SK-N-SH (cell line): ENCODE measurements around the gene PCSK2. TPM values are rescaled to one million over a fixed set of nuclear protein-coding genes. Genes with fewer than 3 reads are reported as not detected.

Source experiments
- CTCF ChIA-PET: fragments of 300-600, 350-600 bp; formaldehyde crosslinking; extraction: SDS; loops from one replicate; lab custom pipeline; 2021; lab: Yijun Ruan, JAX
- POLR2A ChIA-PET: fragments of 350-600 bp; sonication (Branson Sonifier 250); formaldehyde crosslinking; extraction: SDS; loops from one replicate; lab custom pipeline; 2020; ENCODE audit warnings: antibody characterized with exemption, inconsistent platforms; lab: Yijun Ruan, JAX
- DNase-seq: peaks from one replicate; pipeline ENCODE4 v3.0.0; 2012
- H2AFZ ChIP-seq: fragments of 200-600 bp; sonication (generic); 2 replicates; pipeline ENCODE4 v1.8.1; 2016; ENCODE audit warnings: antibody characterized with exemption, mild to moderate bottlenecking, low read depth
- H3F3A ChIP-seq: fragments of 200-600 bp; sonication (generic); replicated peaks from 2 replicates; pipeline ENCODE3; 2016; ENCODE audit warnings: antibody characterized with exemption, mild to moderate bottlenecking; ENCODE audit not compliant: insufficient read depth
- H3K27ac ChIP-seq, 2 experiments: fragments of 200-500 bp in 1 of 2; fragments of 200-600 bp in 1 of 2; sonication (Bioruptor generic) in 1 of 2; sonication (generic), shearing (Covaris generic) in 1 of 2; 2 replicates each; pipeline versions ENCODE4 v1.5.1 to v1.6.1; 2014 to 2016; ENCODE audit warnings: low read depth in 2 of 2, inconsistent platforms in 1 of 2, low read length in 1 of 2, mild to moderate bottlenecking in 1 of 2, mixed read lengths in 1 of 2
- H3K27me3 ChIP-seq: fragments of 200-600 bp; sonication (generic), shearing (Covaris generic); 2 replicates; pipeline ENCODE4 v1.6.1; 2016; ENCODE audit warnings: mixed run types; ENCODE audit not compliant: insufficient read depth
- H3K36me3 ChIP-seq, 2 experiments: fragments of 200-500 bp in 1 of 2; fragments of 200-600 bp in 1 of 2; sonication (Bioruptor generic) in 1 of 2; sonication (generic) in 1 of 2; replicated peaks in 1 of 2; 2 replicates each; pipeline versions ENCODE3 to v1.5.1; 2014 to 2016; ENCODE audit warnings: low read length in 1 of 2, mild to moderate bottlenecking in 1 of 2; ENCODE audit not compliant: insufficient read depth in 2 of 2, control insufficient read depth in 1 of 2
- H3K4me1 ChIP-seq, 2 experiments: fragments of 200-500 bp in 1 of 2; fragments of 200-600 bp in 1 of 2; sonication (Bioruptor generic) in 1 of 2; sonication (generic), shearing (Covaris generic) in 1 of 2; 2 replicates each; pipeline versions ENCODE4 v1.5.1 to v1.6.1; 2014 to 2016; ENCODE audit warnings: low read depth in 1 of 2, low read length in 1 of 2, mixed run types in 1 of 2; ENCODE audit not compliant: insufficient read depth in 2 of 2, control insufficient read depth in 1 of 2
- H3K4me2 ChIP-seq: fragments of 200-600 bp; sonication (generic), shearing (Covaris generic); 2 replicates; pipeline ENCODE4 v1.6.1; 2017; ENCODE audit warnings: mixed run types
- H3K4me3 ChIP-seq, 2 experiments: fragments of 200-500 bp in 1 of 2; fragments of 200-600 bp in 1 of 2; sonication (Bioruptor generic) in 1 of 2; sonication (generic), shearing (Covaris generic) in 1 of 2; 2 replicates each; pipeline versions ENCODE4 v1.5.1 to v1.8.1; 2014 to 2016; ENCODE audit warnings: low read depth in 2 of 2, inconsistent platforms in 1 of 2, low read length in 1 of 2, mild to moderate bottlenecking in 1 of 2, mixed read lengths in 1 of 2, moderate library complexity in 1 of 2
- H3K79me2 ChIP-seq: fragments of 200-600 bp; sonication (generic); 2 replicates; pipeline ENCODE4 v1.8.1; 2017; ENCODE audit warnings: mild to moderate bottlenecking; ENCODE audit not compliant: insufficient read depth
- H3K9ac ChIP-seq: fragments of 200-600 bp; sonication (generic); 2 replicates; pipeline ENCODE4 v1.6.1; 2017; ENCODE audit warnings: mixed run types
- H3K9me2 ChIP-seq: fragments of 200-600 bp; sonication (generic); 2 replicates; pipeline ENCODE4 v1.6.1; 2017; ENCODE audit warnings: mixed run types
- H3K9me3 ChIP-seq: fragments of 200-600 bp; sonication (generic); 2 replicates; pipeline ENCODE4 v1.6.1; 2017; ENCODE audit warnings: mixed run types, mild to moderate bottlenecking, moderate library complexity
- H4K20me1 ChIP-seq: fragments of 200-600 bp; sonication (generic); 2 replicates; pipeline ENCODE4 v1.6.1; 2017; ENCODE audit warnings: mild to moderate bottlenecking, mixed run types; ENCODE audit not compliant: insufficient read depth
- EP300 ChIP-seq, 2 experiments: IDR thresholded peaks; 2 replicates each; pipeline versions ENCODE4 v1.4.0 to v1.6.1; 2012; ENCODE audit warnings: borderline replicate concordance in 1 of 2, low read depth in 1 of 2, low read length in 1 of 2
- FOSL2 ChIP-seq: IDR thresholded peaks from 2 replicates; pipeline ENCODE4 v1.4.0; 2012; ENCODE audit warnings: low read depth, mild to moderate bottlenecking, moderate library complexity, borderline replicate concordance
- JUND ChIP-seq: IDR thresholded peaks from 2 replicates; pipeline ENCODE4 v1.4.0; 2012
- MEF2A ChIP-seq: IDR thresholded peaks from 2 replicates; pipeline ENCODE4 v1.4.0; 2012; ENCODE audit warnings: low read depth, borderline replicate concordance
- MXI1 ChIP-seq: IDR thresholded peaks from 2 replicates; pipeline ENCODE4 v1.6.1; 2012; ENCODE audit warnings: mild to moderate bottlenecking, low read depth, low read length, improper control_type of control experiment
- PBX3 ChIP-seq: IDR thresholded peaks from 2 replicates; pipeline ENCODE4; 2012
- RCOR1 ChIP-seq: fragments of 150-350 bp; IDR thresholded peaks from 2 replicates; pipeline ENCODE4 v1.6.1; 2017; ENCODE audit warnings: antibody characterized with exemption, low read length
- RFX5 ChIP-seq: IDR thresholded peaks from 2 replicates; pipeline ENCODE4 v1.6.1; 2012; ENCODE audit warnings: mild to moderate bottlenecking, improper control_type of control experiment, low read length
- SMC3 ChIP-seq: IDR thresholded peaks from 2 replicates; pipeline ENCODE4 v1.6.1; 2012; ENCODE audit warnings: low read depth, low read length, improper control_type of control experiment
- YY1 ChIP-seq: IDR thresholded peaks from 2 replicates; pipeline ENCODE4 v1.4.0; 2012; ENCODE audit warnings: low read depth, mild to moderate bottlenecking
- WGBS: methylation state at CpG from one replicate; pipeline ENCODE4 v1.1.6; 2017; ENCODE audit warnings: low lambda C conversion rate; 5-methylcytosine and 5-hydroxymethylcytosine counted together
- polyA plus RNA-seq, 3 experiments: library from polyadenylated mRNA; depleted of rRNA; stranded (reverse); fragments of >200 nt; gene quantifications; 2 replicates each; pipeline ENCODE4 v1.2.3, GENCODE V29; 2012

Gene PCSK2
- polyA plus RNA-seq, 1 of the 3 experiments (the other 2 are of a cell fraction), result not detected

GRCh38 chr20:17530716-17531664 is 304.1 kb downstream of the PCSK2 start, which contains the start of gene BFSP1:
TSS of gene BFSP1 (minus strand) at chr20:17531379. CDS start at chr20:17531329, 50 bp downstream.
- CTCF ChIA-PET, result interaction anchor here (0.8 to 6.3 kb wide), 7 partner anchors 17 to 468 kb away, joined by 3 to 37 read pairs (median 4); no protein-coding TSS in a partner anchor
- TF ChIP-seq YY1, result 0 out of 2 replicates have a peak, but pooled peaks have one; percentile 13
- TF ChIP-seq RFX5, result no peak
- no peak for TF ChIP-seq EP300 (IDR thresholded peaks at IDR 0.05; ENCODE audit: borderline replicate concordance in 1 of 2, low read depth in 1 of 2, low read length in 1 of 2)
- TF ChIP-seq FOSL2, result no peak
- no peak for TF ChIP-seq MEF2A
- POLR2A ChIA-PET, result no interaction called here

GRCh38 chr20:17531665-17532025 is 304.8 kb downstream of the PCSK2 start:
- H3K4me1 ChIP-seq, result peaks cover 3 to 8% of the 10 kb centered on the region in 2 experiments; a peak in 2 of 4 replicates
- WGBS, result 82% methylated on average over 5 of the region's 5 CpGs
- H3K36me3 ChIP-seq, result no peaks in the 10 kb centered on the region
- peak overlapping the region; percentile 81 for H2AFZ ChIP-seq
- H3K9me3 ChIP-seq, result no peaks in the 10 kb centered on the region
- TF ChIP-seq PBX3, result no peak
- no peak for TF ChIP-seq RCOR1
- TF ChIP-seq MXI1, result no peak
- TF ChIP-seq JUND, result no peak
- TF ChIP-seq SMC3, result no peak
- TF ChIP-seq, all 33 proteins: peak for 0
- DNase-seq, result no peak
- Histone ChIP-seq H3K4me2 (peak overlapping the region; percentile 78), H3K9me2 (no peaks in the 10 kb centered on the region), H3K79me2 (no peaks in the 10 kb centered on the region), H3K9ac (peak overlapping the region; percentile 59; the same call in 1 of the 2 replicates), H3K27me3 (no peaks in the 10 kb centered on the region), H3K4me3 (peak overlapping the region; percentile 49 to 55; a peak in 3 of 4 replicates), H3F3A (no peaks in the 10 kb centered on the region), H4K20me1 (no peaks in the 10 kb centered on the region), H3K27ac (peak overlapping the region in 1 of 2 experiments; percentile 37; a peak in 2 of 4 replicates)
- ChIA-PET CTCF (interaction anchor here (0.8 to 6.3 kb wide), 5 partner anchors 18 to 465 kb away, joined by 3 to 37 read pairs (median 4); no protein-coding TSS in a partner anchor), POLR2A (no interaction called here)

More at GRCh38 chr20:17530716-17531664, 304.1 kb downstream of the PCSK2 start, which contains the start of gene BFSP1:
- peaks cover 3 to 8% of the 10 kb centered on the region in 2 experiments; a peak in 2 of 4 replicates for H3K4me1 ChIP-seq
- peak; percentile 84 for DNase-seq
- peak within 1 kb of the TSS; percentile 49 to 55 for H3K4me3 ChIP-seq
- H3K9me2 ChIP-seq, result no peaks in the 10 kb centered on the region
- WGBS, result 19% methylated on average over 17 of the region's 111 CpGs
- H3K27ac ChIP-seq, result peak within 1 kb of the TSS in 1 of 2 experiments; percentile 37; a peak in 2 of 4 replicates
- H3K9me3 ChIP-seq, result no peaks in the 10 kb centered on the region
- H3K27me3 ChIP-seq, result no peaks in the 10 kb centered on the region
- H2AFZ ChIP-seq, result peak within 1 kb of the TSS; percentile 81
- H4K20me1 ChIP-seq, result no peaks in the 10 kb centered on the region
- H3K9ac ChIP-seq, result peak within 1 kb of the TSS; percentile 59; the same call in 1 of the 2 replicates
- no peaks in the 10 kb centered on the region for H3K36me3 ChIP-seq
- H3F3A ChIP-seq, result no peaks in the 10 kb centered on the region
- no peaks in the 10 kb centered on the region for H3K79me2 ChIP-seq
- peak within 1 kb of the TSS; percentile 78 for H3K4me2 ChIP-seq
